Activated naive CD4-positive, alpha-beta T cell treated with anti-CD3 and anti-CD28 coated beads, Interleukin-2, amount 10 ng/mL, durations not matched to agents 7 days and 5 days (primary cell): Measurements from ENCODE around the gene FAM8A1.

Experiments
- CTCF ChIA-PET: fragments of 350-600 bp; sonication (Branson Sonifier 250); formaldehyde crosslinking; loops from one replicate; lab custom pipeline; 2021; ENCODE audit warnings: antibody characterized with exemption; lab: Charles Lee
- DNase-seq: peaks from one replicate; pipeline ENCODE4 v3.0.0-alpha.2; 2020
- H3K27ac Mint-ChIP-seq: one replicate; pipeline ENCODE4 v1.8.0; 2021; ENCODE audit warnings: mild to moderate bottlenecking, moderate library complexity, mixed read lengths
- H3K27me3 Mint-ChIP-seq: one replicate; pipeline ENCODE4 v1.8.0; 2021; ENCODE audit warnings: mild to moderate bottlenecking, mixed read lengths
- H3K36me3 Mint-ChIP-seq: one replicate; pipeline ENCODE4 v1.8.0; 2021; ENCODE audit warnings: mixed read lengths
- H3K4me1 Mint-ChIP-seq: one replicate; pipeline ENCODE4 v1.8.0; 2021; ENCODE audit warnings: mixed read lengths
- H3K4me3 Mint-ChIP-seq: one replicate; pipeline ENCODE4 v1.8.0; 2021; ENCODE audit warnings: mild to moderate bottlenecking, moderate library complexity, mixed read lengths
- H3K9me3 Mint-ChIP-seq: one replicate; pipeline ENCODE4 v1.8.0; 2021; ENCODE audit warnings: mixed read lengths

Gene FAM8A1

DNA sequence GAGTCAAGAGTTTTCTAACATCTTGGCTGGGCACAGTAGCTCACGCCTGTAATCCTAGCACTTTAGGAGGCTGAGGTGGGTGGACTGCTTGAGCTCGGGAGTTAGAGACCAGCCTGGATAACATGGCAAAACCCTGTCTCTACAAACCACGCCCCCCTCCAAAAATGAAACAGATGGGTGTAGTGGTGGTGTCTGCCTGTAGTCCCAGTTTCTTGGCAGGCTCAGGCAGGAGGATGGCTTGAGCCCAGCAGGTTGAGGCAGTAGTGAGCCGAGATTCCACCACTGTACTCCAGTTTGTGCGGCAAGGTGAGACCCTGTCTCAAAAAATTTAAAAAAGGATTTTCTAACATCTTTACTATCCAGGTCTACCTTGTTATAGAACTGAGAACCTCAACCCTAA lies 22.0 kb downstream of the FAM8A1 start:
- CTCF ChIA-PET, result interaction anchor here (0.5 kb wide), 1 partner anchor 33 kb away, joined by 3 read pairs; no protein-coding TSS in a partner anchor
- H3K27me3 Mint-ChIP-seq, result no peaks in the 10 kb centered on the region
- no peak for DNase-seq
- H3K9me3 Mint-ChIP-seq, result no peaks in the 10 kb centered on the region
- H3K36me3 Mint-ChIP-seq, result peaks cover 56% of the 10 kb centered on the region
- H3K4me3 Mint-ChIP-seq, result no peak overlapping the region
- H3K27ac Mint-ChIP-seq, result no peak overlapping the region
- H3K4me1 Mint-ChIP-seq, result peaks cover 15% of the 10 kb centered on the region

DNA sequence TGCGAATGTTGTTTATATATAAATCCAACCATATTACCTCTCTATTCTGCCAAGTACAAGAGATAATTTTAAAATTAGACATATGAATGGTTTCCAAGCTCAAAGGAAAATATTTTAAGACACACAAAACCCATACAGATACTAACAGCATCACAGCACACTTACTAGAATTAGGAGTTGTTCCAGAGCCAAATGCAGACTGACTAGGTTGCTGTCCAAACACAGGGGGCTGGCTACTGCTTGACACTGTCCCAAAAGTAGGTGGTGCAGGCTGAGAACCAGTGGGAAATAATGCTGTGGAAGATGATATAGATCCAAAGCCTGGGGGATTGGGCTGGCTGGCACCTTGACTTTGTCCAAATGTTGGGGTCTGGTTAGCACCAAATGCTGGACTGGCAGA lies 24.3 kb downstream of the FAM8A1 start:
- H3K27ac Mint-ChIP-seq, result peak overlapping the region; percentile 19
- H3K4me1 Mint-ChIP-seq, result peaks cover 15% of the 10 kb centered on the region
- CTCF ChIA-PET, result no interaction called here
- DNase-seq, result no peak
- H3K36me3 Mint-ChIP-seq, result peaks cover 59% of the 10 kb centered on the region
- no peaks in the 10 kb centered on the region for H3K27me3 Mint-ChIP-seq
- H3K4me3 Mint-ChIP-seq, result no peak overlapping the region
- H3K9me3 Mint-ChIP-seq, result no peaks in the 10 kb centered on the region

DNA sequence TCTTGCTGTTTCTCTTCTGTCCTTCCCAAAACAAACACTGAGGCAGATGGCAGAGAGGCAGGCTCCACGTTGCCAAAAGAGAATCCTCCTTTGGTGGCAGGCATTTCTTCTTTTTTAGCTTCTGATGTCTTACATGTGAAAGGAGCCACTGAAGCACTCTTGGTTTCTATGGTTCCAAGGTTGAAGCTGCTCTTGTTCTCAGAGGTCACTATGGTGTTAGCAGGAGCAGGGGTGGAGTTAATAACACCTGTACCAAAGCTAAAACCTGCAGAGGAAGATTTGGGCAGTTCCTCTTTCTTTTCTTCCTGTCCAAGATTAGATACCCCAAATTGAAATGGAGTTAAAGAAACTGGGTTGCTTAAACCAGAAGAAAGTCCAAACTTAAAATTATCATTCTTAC lies 28.8 kb downstream of the FAM8A1 start:
- Mint-ChIP-seq H3K27me3 (no peaks in the 10 kb centered on the region), H3K4me3 (no peak overlapping the region), H3K4me1 (peaks cover 17% of the 10 kb centered on the region), H3K27ac (no peak overlapping the region), H3K9me3 (no peaks in the 10 kb centered on the region), H3K36me3 (peaks cover 63% of the 10 kb centered on the region)
- CTCF ChIA-PET, result no interaction called here
- DNase-seq, result no peak

DNA sequence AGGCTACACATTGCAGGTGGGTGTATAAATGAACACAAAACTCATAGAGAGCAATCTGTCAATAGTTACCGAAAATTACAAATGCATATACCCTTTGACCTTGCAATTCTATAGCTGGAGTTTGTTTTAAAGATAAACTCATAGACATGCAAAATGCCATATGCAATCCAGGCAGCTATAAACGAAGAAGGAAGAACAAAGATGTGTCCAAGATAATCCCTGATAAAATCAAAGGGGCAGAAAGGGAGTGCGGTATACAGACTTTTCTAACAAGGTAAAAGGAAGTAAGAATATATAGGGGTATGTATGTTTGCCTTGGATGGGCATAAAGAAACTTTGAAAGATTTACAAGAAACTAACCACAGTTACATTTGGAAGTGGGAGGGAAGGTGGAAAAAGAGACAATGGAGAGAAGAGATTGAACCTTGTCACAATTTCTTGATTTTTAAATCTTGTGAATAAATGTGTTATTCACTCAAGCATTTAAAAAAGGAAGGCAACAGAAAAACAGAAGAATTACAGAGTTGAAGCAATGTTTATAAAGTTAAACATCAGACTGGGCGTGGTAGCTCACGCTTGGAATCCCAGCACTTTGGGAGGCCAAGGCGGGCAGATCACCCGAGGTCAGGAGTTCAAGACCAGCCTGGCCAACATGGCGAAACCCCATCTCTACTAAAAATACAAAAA lies 29.9 kb downstream of the FAM8A1 start:
- no peak overlapping the region for H3K27ac Mint-ChIP-seq
- peaks cover 26% of the 10 kb centered on the region for H3K4me1 Mint-ChIP-seq
- H3K27me3 Mint-ChIP-seq, result no peaks in the 10 kb centered on the region
- no peak overlapping the region for H3K4me3 Mint-ChIP-seq
- H3K36me3 Mint-ChIP-seq, result peaks cover 61% of the 10 kb centered on the region
- CTCF ChIA-PET, result no interaction called here
- no peak for DNase-seq
- H3K9me3 Mint-ChIP-seq, result no peaks in the 10 kb centered on the region

DNA sequence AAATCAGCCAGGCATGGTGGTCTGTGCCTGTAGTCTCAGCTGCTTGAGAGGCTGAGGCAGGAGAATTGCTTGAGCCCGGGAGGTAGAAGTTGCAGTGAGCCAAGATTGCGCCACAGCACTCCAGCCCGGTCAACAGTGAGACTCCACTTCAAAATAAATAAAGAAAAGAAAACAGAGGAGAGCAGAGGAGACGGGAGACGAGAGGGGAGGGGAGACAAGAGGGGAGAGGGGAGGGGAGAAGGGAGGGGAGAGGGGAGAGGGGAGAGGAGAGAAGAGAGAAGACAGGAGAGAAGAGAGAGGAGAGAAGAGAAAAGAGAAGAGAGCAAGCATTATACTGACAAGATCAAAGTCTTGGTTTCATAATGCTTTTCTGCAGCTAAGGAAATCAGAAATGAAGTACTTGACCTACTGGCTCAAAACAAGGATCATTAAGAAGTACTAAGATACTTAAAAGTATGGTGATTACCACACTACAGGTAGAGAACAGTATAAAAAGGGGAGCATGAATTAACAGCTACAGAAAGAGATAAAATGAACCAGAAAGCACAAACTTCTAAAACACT lies 30.5 kb downstream of the FAM8A1 start:
- Mint-ChIP-seq H3K9me3 (no peaks in the 10 kb centered on the region), H3K4me1 (peaks cover 27% of the 10 kb centered on the region), H3K27me3 (no peaks in the 10 kb centered on the region), H3K4me3 (no peak overlapping the region), H3K36me3 (peaks cover 62% of the 10 kb centered on the region), H3K27ac (no peak overlapping the region)
- CTCF ChIA-PET, result no interaction called here
- DNase-seq, result no peak

DNA sequence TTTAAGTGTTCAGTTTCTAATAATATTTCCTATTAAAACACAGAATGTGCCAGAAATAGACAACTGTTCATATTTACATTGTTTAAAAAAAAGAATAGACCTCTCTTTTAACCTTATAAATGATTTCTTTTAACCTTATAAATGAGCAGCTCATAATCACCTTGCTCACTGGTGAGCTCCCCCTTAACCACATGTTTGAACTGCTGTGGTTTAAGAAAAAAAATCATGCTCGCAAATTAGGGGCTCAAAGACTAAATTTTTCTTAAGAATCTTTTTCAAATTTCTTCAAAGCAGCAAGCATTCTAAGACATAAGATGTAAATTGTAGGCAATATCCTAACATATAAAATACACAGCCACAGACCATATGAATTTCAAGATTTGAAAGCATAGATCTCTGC lies 32.8 kb downstream of the FAM8A1 start:
- H3K9me3 Mint-ChIP-seq, result no peaks in the 10 kb centered on the region
- peaks cover 73% of the 10 kb centered on the region for H3K36me3 Mint-ChIP-seq
- peaks cover 30% of the 10 kb centered on the region for H3K4me1 Mint-ChIP-seq
- H3K27ac Mint-ChIP-seq, result peak overlapping the region; percentile 71
- no peak for DNase-seq
- CTCF ChIA-PET, result no interaction called here
- H3K27me3 Mint-ChIP-seq, result no peaks in the 10 kb centered on the region
- H3K4me3 Mint-ChIP-seq, result no peak overlapping the region

DNA sequence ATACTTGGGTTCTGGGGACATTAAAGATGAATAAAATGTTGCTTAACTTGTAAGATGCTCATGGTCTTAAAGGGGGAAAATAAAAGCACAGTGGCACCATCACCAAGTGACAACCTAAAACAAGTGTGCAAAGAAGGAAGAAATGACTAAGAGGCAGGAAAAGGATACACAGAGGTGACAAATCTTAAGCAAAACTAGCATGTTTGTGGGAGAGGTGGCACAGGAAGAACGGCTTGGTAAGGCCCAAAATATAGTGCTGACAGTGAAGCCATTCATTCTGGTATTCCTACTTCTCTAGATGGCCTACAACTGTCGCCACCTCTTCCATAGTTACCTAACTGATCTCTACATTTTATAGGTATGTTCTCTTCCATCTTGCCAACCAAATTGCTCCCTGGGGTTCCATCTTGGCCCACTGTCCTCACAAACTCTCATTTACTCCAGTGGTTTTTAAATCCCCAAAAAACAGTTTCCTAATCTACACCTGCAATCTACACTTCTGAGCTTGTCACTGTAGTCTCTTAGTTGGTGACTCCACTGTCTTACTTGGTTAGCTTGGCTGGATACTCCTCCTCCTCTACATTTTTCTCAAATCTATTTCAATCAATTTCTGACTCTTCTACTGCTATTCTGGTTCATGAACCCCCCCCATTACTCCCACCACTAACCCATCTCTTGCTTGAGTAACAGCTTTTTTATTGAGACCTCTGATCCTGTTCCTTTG lies 33.5 kb downstream of the FAM8A1 start:
- no peak for DNase-seq
- Mint-ChIP-seq H3K9me3 (no peaks in the 10 kb centered on the region), H3K36me3 (peaks cover 75% of the 10 kb centered on the region), H3K27ac (peak overlapping the region; percentile 71), H3K4me1 (peaks cover 30% of the 10 kb centered on the region), H3K4me3 (no peak overlapping the region), H3K27me3 (no peaks in the 10 kb centered on the region)
- CTCF ChIA-PET, result interaction anchor here (1.2 kb wide), 1 partner anchor 31 kb away, joined by 4 read pairs; no protein-coding TSS in a partner anchor

DNA sequence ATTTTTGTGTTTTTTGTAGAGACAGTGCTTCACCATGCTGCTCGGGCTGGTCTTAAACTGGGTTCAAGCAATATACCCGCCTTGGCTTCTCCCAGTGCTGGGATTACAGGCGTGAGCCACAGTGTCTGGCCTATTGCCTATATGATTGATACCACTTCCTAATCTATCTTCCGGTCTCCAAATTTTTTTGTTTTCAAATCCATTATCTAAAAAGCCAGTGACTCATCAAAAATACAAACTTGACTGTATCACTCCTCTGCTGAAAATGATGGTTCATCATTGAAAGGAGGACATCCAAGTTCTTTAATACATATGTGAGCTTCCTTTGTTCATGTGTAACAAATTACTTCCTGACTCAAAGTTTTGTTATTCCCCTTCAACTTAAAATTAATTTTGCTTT lies 35.5 kb downstream of the FAM8A1 start:
- Mint-ChIP-seq H3K27ac (peak overlapping the region; percentile 63), H3K4me3 (no peak overlapping the region), H3K9me3 (no peaks in the 10 kb centered on the region), H3K27me3 (no peaks in the 10 kb centered on the region), H3K36me3 (peaks cover 74% of the 10 kb centered on the region), H3K4me1 (peaks cover 28% of the 10 kb centered on the region)
- no peak for DNase-seq
- CTCF ChIA-PET, result no interaction called here

DNA sequence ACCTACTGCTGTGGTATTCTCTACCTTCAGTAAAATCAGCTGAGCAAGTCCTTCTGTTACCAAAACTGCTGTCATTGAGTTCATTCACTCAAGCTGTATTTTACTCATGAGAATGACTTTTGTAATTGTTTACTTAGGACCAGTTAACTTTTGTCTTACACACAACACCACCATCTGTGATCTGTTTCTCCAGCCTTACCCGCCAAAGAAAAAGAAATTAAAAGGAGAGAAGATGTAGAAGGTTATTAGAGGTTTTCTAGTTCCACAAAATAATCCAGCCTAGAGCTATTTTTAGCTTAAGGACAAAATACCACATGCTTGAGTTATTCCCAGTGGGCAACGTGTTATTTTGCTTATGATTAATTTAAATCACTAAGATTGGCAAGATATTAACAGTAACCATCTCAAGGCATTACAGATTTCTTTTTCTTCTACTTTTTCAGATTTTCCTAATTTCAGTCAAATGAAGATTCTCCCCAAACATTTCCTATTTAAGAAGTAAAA lies 38.2 kb downstream of the FAM8A1 start:
- H3K27ac Mint-ChIP-seq, result no peak overlapping the region
- no peaks in the 10 kb centered on the region for H3K9me3 Mint-ChIP-seq
- no peak overlapping the region for H3K4me3 Mint-ChIP-seq
- CTCF ChIA-PET, result no interaction called here
- H3K27me3 Mint-ChIP-seq, result no peaks in the 10 kb centered on the region
- H3K36me3 Mint-ChIP-seq, result peaks cover 75% of the 10 kb centered on the region
- DNase-seq, result no peak
- H3K4me1 Mint-ChIP-seq, result peaks cover 19% of the 10 kb centered on the region

DNA sequence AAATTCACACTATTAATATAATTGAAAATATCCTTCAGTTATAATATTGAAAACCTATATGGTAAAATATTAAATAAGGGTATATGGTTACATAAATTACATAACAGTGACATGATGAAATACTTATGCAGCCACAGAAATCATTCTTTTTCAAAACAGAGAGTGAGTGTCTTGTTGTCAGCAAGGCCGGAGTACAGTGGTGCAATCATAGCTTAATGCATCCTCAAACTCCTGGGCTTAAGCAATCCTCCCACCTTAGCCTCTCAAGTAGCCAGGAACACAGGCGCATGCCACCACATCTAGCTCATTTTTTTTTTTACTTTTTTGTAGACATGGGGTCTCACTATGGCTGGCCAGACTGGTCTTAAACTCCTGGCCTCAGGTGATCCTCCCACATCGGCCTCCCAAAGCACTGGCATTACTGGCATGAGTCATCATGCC lies 40.4 kb downstream of the FAM8A1 start:
- Mint-ChIP-seq H3K4me1 (peaks cover 4% of the 10 kb centered on the region), H3K27ac (no peak overlapping the region), H3K4me3 (no peak overlapping the region), H3K36me3 (peaks cover 76% of the 10 kb centered on the region), H3K9me3 (no peaks in the 10 kb centered on the region), H3K27me3 (no peaks in the 10 kb centered on the region)
- no peak for DNase-seq
- CTCF ChIA-PET, result no interaction called here

DNA sequence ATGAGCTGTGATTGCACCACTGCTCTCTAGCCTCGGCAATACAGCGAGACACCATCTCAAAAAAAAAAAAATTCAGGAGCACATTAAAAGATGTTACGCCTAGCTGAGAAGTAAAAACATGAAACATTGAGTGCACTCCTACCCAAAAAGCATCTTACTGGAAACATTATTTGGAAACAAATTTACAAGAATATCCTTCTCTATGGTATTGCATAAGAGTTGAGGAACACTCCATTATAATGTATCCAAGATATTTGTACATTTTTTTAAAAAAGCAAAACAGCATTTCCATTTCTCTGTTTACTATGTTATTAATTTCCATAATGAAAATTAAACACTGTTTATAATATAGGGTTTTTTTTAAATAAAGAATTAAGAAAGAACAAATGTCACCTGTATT lies 48.6 kb downstream of the FAM8A1 start:
- CTCF ChIA-PET, result no interaction called here
- Mint-ChIP-seq H3K27ac (no peak overlapping the region), H3K36me3 (peaks cover 54% of the 10 kb centered on the region), H3K27me3 (no peaks in the 10 kb centered on the region), H3K9me3 (no peaks in the 10 kb centered on the region), H3K4me1 (peaks cover 7% of the 10 kb centered on the region), H3K4me3 (no peak overlapping the region)
- DNase-seq, result no peak

DNA sequence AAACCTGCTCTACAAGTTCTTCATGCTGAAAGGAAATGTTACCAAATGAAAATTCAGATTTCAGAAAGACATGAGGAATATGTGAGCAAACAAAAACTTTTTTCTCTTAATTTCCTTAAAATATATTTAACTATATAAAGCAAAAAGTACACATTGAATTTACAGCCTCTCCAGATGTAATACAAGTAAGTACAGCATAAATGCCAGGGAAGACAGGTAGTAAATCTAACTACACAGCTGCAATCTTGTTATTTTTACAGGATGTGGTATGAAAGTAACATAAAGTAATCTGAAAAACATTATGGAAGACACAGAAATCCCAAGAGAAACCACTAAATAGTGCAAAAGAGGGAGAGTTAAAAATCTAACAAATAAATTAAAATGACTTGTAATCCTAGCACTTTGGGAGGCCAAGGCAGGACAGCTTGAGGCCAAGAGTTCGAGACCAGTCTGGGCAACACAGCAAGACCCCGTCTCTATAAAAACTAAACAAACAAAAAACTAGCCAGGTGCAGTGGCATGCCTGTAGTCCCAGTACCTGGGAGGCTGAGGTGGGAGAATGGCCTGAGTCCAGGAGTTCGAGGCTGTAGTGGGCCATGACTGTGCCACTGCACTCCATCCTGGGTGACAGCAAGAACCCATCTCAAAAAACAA lies 50.7 kb downstream of the FAM8A1 start:
- Mint-ChIP-seq H3K27ac (peak overlapping the region; percentile 55), H3K4me1 (peaks cover 7% of the 10 kb centered on the region), H3K27me3 (no peaks in the 10 kb centered on the region), H3K4me3 (no peak overlapping the region), H3K36me3 (peaks cover 46% of the 10 kb centered on the region), H3K9me3 (no peaks in the 10 kb centered on the region)
- DNase-seq, result no peak
- CTCF ChIA-PET, result no interaction called here

DNA sequence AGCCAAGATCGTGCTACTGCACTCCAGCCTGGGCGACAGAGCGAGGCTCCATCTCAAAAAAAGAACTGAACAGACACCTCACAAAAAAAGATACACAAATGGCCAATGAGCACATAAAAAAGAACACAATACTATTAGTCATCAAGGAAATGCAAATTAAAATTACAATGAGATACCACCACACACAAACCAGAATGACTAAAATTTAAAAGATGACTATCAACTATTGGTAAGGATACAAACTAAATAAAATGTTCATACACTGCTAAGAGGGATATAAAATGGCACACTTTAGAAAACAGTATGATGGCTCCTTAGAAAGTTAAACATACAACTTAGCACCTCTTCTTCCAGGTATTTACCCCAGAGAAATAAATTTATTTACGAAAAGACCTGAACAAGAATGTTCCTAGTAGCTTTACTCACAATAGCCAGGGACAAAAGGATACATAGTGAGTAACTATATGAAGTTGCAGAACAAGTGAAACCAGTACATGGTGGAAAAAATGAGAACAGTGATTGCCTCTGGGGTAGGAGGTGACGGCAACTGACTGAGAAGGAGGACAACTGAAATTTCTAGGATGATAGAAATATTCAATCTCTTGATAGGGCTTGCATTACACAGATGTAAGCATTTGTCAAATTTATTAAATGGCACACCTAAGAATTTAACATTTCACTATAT lies 53.2 kb downstream of the FAM8A1 start:
- H3K27ac Mint-ChIP-seq, result no peak overlapping the region
- H3K36me3 Mint-ChIP-seq, result peaks cover 44% of the 10 kb centered on the region
- H3K4me3 Mint-ChIP-seq, result no peak overlapping the region
- H3K9me3 Mint-ChIP-seq, result no peaks in the 10 kb centered on the region
- CTCF ChIA-PET, result no interaction called here
- H3K27me3 Mint-ChIP-seq, result no peaks in the 10 kb centered on the region
- H3K4me1 Mint-ChIP-seq, result peaks cover 7% of the 10 kb centered on the region
- no peak for DNase-seq

DNA sequence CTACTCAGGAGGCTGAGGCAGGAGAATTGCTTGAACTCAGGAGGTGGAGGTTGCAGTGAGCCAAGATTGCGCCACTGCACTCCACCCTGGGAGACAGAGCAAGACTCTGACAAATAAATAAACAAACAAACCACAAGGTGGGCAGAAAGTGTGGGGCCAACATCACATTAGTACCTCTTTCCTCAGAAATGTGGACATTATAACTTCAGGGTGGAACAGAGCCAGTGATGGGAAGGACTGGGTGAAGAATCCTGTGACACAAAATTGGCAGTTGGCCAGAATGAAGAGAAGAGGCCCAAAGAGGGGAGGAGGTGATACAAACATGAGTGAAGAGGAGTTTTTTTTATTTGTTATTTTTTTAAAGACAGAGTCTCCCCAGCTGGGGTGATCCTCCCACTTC lies 56.0 kb downstream of the FAM8A1 start:
- Mint-ChIP-seq H3K36me3 (peaks cover 38% of the 10 kb centered on the region), H3K4me1 (no peaks in the 10 kb centered on the region), H3K27me3 (no peaks in the 10 kb centered on the region), H3K27ac (no peak overlapping the region), H3K4me3 (no peak overlapping the region), H3K9me3 (no peaks in the 10 kb centered on the region)
- DNase-seq, result no peak
- CTCF ChIA-PET, result no interaction called here
